Neutrophil (primary cell): Measurements from ENCODE around the gene KCNQ5.

Experiments used
- H3K27ac ChIP-seq: fragments of 200-600 bp; sonication (generic); 2 replicates; pipeline ENCODE4 v1.5.1; 2016; ENCODE audit warnings: mild to moderate bottlenecking, moderate library complexity
- H3K27me3 ChIP-seq: fragments of 200-600 bp; sonication (generic); 2 replicates; pipeline ENCODE4 v1.6.0; 2016; ENCODE audit warnings: mild to moderate bottlenecking
- H3K36me3 ChIP-seq: fragments of 200-600 bp; sonication (generic); 2 replicates; pipeline ENCODE4 v1.5.1; 2017
- H3K4me1 ChIP-seq, 2 experiments: fragments of 200-600 bp in 1 of 2; sonication (generic) in 1 of 2; 1 replicate in 1 of 2; 2 replicates in 1 of 2; pipeline versions ENCODE4 v1.5.1 to v1.6.1; 2013 to 2016; ENCODE audit warnings: low read depth in 1 of 2, low read length in 1 of 2, mild to moderate bottlenecking in 1 of 2, moderate library complexity in 1 of 2; ENCODE audit not compliant: control insufficient read depth in 1 of 2, insufficient read depth in 1 of 2
- H3K4me3 ChIP-seq, 2 experiments: fragments of 200-600 bp in 1 of 2; sonication (generic) in 1 of 2; 1 replicate in 1 of 2; 2 replicates in 1 of 2; pipeline ENCODE4 v1.5.1; 2013 to 2016; ENCODE audit warnings: low read depth in 1 of 2, low read length in 1 of 2, mild to moderate bottlenecking in 1 of 2, moderate library complexity in 1 of 2
- H3K9me3 ChIP-seq: fragments of 200-600 bp; sonication (generic); 2 replicates; pipeline ENCODE4 v1.5.1; 2016
- CTCF ChIP-seq: fragments of 200-600 bp; sonication (generic); IDR thresholded peaks from 2 replicates; pipeline ENCODE4 v1.5.1; 2016; ENCODE audit warnings: antibody characterized with exemption

KCNQ5 gene

GRCh38 chr6:72819609-72820008, 197.7 kb downstream of the KCNQ5 start:
- Histone ChIP-seq H3K4me1 (peaks cover 50 to 58% of the 10 kb centered on the region in 2 experiments), H3K36me3 (no peaks in the 10 kb centered on the region), H3K27me3 (no peaks in the 10 kb centered on the region), H3K27ac (peak overlapping the region; percentile 78), H3K4me3 (peak overlapping the region in 1 of 2 experiments; percentile 11), H3K9me3 (no peaks in the 10 kb centered on the region)
- TF ChIP-seq CTCF: no peak

GRCh38 chr6:72820153-72820552, 198.3 kb downstream of the KCNQ5 start:
- H3K9me3 ChIP-seq: no peaks in the 10 kb centered on the region
- H3K27me3 ChIP-seq: no peaks in the 10 kb centered on the region
- TF ChIP-seq CTCF: no peak
- H3K36me3 ChIP-seq: no peaks in the 10 kb centered on the region
- H3K4me1 ChIP-seq: peaks cover 44 to 52% of the 10 kb centered on the region in 2 experiments
- H3K4me3 ChIP-seq: peak overlapping the region in 1 of 2 experiments; percentile 11
- H3K27ac ChIP-seq: peak overlapping the region; percentile 78

GRCh38 chr6:72820906-72821305, 199.0 kb downstream of the KCNQ5 start:
- H3K27me3 ChIP-seq: no peaks in the 10 kb centered on the region
- H3K27ac ChIP-seq: peak overlapping the region; percentile 78
- no peak for TF ChIP-seq CTCF
- peaks cover 37 to 45% of the 10 kb centered on the region in 2 experiments for H3K4me1 ChIP-seq
- no peaks in the 10 kb centered on the region for H3K36me3 ChIP-seq
- H3K4me3 ChIP-seq: no peak overlapping the region
- no peaks in the 10 kb centered on the region for H3K9me3 ChIP-seq

GRCh38 chr6:72822023-72822422, 200.2 kb downstream of the KCNQ5 start:
- no peak overlapping the region for H3K4me3 ChIP-seq
- no peak for TF ChIP-seq CTCF

GRCh38 chr6:72822691-72823090, 200.8 kb downstream of the KCNQ5 start:
- Histone ChIP-seq H3K27me3 (no peaks in the 10 kb centered on the region), H3K36me3 (no peaks in the 10 kb centered on the region), H3K4me3 (no peak overlapping the region), H3K9me3 (no peaks in the 10 kb centered on the region), H3K27ac (no peak overlapping the region), H3K4me1 (peaks cover 36 to 43% of the 10 kb centered on the region in 2 experiments)
- no peak for TF ChIP-seq CTCF

More at GRCh38 chr6:72822023-72822422, 200.2 kb downstream of the KCNQ5 start:
- Histone ChIP-seq H3K27me3 (no peaks in the 10 kb centered on the region), H3K36me3 (no peaks in the 10 kb centered on the region), H3K4me1 (peaks cover 36 to 43% of the 10 kb centered on the region in 2 experiments), H3K27ac (peak overlapping the region; percentile 78), H3K9me3 (no peaks in the 10 kb centered on the region)

- Histone ChIP-seq H3K27ac (no peak overlapping the region), H3K4me3 (no peak overlapping the region), H3K9me3 (no peaks in the 10 kb centered on the region), H3K4me1 (peaks cover 29 to 31% of the 10 kb centered on the region in 2 experiments), H3K27me3 (no peaks in the 10 kb centered on the region), H3K36me3 (no peaks in the 10 kb centered on the region)
- TF ChIP-seq CTCF: no peak
Measured at GRCh38 chr6:72824833-72825232, 203.0 kb downstream of the KCNQ5 start.
